DMS153 (cell line): ENCODE results near the gene MN1.

Experiments used
- DNase-seq: peaks from one replicate; lab custom pipeline; 2025; lab: John Stamatoyannopoulos, UW

The MN1 gene

DNA sequence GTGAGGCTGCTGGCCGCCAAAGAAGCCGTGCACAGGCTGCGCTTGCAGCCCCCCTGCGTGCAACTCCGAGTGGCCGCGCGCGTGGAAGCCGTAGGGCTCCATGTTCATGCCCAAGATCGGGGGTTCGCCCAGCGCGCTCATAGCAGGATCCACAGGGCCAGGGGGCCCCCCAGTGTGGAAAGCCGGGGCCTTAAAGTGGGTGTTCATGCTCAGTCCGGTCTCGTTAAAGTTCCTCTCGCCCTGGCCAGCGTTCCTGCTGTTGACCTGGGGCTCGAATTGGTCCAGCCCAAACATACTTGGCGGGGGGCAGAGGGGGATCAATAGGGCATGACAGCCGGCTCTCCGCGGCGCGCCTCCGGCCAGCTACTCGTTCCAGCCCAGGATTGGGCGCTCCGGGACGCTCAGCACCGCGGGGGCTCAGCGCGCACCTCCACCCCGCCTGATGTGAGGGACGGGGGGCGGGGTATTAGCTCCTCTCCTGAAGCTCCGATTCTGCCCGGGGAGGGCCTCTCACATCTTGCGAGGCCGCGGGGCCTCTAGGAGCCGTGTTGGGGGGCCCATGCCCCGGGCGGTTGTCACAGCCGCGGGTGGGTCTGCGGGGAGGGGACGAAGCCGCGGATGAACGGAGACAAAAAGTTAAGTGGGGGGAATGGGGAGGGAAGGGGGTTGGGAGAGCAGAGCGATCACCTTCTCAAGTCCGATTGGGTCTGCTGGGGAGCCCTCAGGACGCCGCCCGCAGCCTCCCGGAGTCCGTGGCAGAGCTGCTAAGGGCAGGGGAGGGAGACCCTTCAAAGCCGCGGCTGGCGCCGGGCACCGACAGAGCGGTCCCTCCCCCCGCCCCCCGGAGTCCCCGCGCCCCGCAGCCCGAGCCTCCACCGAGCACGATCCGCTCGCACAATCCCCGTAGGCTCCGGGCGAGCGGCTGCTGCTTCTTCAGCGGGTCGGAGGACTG, 1.0 kb downstream of the MN1 start:
- DNase-seq: no peak

DNA sequence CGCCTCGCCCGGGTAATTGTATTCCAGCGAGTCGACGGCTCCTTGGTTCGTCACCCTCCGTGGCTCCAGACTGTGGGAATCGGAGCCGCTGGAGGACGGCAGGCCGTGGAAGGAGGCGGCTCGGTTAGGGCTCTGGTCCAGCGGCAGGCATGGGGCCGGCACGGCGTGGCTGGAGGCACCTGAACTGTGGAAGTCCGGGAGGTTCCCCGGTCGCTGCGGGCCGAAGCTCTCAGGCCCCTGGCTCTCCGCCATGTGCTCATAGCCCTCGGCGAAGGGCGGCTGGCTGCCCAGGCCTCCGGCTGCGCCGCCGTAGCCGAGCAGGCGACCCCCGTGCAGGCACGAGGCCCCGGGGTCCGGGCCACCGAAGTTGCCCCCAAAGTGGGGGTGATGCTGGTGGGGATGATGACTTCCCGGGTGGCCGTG, 1.7 kb downstream of the MN1 start:
- DNase-seq: no peak

GRCh38 chr22:27799015-27799826, 2.3 kb downstream of the MN1 start:
- no peak for DNase-seq

- DNase-seq: no peak
Measured at GRCh38 chr22:27798511-27799014, 3.0 kb downstream of the MN1 start.

GRCh38 chr22:27797520-27798391, 3.8 kb downstream of the MN1 start:
- no peak for DNase-seq

- DNase-seq: no peak
Measured at GRCh38 chr22:27796829-27797519, 4.6 kb downstream of the MN1 start.

GRCh38 chr22:27795696-27796517, 5.6 kb downstream of the MN1 start:
- no peak for DNase-seq

GRCh38 chr22:27795053-27795452, 6.5 kb downstream of the MN1 start:
- no peak for DNase-seq

GRCh38 chr22:27794226-27794625, 7.3 kb downstream of the MN1 start:
- DNase-seq: no peak

DNA sequence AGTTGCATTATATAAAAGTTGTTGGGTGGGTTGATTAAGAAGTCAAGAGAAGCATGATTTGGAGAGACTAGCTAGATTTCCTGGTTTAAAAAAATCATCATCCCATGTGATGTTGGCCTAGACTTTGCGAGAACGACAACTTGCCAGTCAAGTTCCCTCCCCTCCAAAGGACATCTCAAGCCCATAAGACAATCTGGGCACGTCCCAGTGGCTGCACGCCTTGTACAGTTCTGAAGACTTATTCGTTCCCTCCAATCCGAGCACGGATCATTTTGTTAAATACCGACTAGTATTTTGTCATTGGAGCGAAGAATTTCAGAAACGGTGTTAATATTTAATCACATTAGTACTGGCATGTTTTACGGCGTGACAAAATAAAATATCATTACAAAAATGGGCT, 8.0 kb downstream of the MN1 start:
- no peak for DNase-seq

GRCh38 chr22:27792452-27793161, 8.9 kb downstream of the MN1 start:
- no peak for DNase-seq

DNA sequence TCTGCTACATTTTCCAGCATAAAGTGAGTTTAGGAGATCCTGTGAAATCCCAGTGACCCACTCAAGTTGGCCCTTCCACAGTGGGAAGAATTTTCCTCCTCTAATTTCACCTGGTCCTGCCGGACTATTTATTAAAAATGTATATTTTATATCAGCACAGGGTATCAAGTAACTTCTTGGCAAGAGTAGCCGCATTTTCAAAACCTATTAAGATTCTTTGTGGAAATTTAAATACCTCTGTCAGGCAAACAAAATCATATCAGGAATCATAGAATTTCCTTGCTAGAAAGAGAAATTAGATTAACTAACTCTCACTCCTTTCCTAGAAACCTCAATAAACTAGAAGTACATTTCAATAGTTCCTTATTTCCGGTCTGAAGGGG, 9.7 kb downstream of the MN1 start:
- no peak for DNase-seq

- no peak for DNase-seq
Measured at GRCh38 chr22:27791159-27791858, 10.2 kb downstream of the MN1 start.

DNA sequence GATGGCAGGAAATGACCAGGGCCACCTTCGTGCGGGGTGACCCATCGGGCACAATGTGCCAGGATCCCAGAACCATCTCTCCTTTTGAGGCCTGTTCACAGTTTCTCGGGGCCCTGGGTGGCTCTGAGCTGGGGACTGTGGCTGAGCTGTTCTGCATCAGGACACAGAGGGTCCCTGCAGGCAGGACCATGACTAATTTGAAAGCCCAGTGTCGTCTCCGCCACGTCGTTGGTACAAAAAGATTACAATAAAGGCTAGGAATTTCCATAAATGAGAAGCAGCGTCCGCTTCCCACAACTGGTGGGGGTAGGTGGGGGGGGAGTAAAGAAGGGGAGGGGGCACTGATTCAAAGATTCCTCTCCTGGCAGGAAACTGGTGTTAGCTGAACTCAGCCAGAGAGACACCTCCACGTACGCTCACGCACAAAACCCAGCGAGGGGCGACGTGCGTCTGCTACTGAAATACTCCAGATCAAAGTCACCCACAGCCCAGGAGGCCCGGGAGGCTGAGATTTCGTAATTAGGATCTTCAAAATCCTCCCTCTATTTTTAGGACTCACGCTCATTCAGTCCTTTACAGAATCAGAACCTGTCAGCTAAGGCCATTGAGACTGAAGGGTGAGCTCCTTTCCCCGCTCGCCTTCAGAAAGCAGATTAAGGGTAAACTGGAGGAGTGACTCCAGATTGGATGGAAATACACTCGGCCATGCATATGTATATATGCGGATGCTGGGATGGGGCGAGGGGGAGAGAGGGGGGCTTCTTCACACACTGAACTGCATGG, 11.0 kb downstream of the MN1 start:
- DNase-seq: no peak

DNA sequence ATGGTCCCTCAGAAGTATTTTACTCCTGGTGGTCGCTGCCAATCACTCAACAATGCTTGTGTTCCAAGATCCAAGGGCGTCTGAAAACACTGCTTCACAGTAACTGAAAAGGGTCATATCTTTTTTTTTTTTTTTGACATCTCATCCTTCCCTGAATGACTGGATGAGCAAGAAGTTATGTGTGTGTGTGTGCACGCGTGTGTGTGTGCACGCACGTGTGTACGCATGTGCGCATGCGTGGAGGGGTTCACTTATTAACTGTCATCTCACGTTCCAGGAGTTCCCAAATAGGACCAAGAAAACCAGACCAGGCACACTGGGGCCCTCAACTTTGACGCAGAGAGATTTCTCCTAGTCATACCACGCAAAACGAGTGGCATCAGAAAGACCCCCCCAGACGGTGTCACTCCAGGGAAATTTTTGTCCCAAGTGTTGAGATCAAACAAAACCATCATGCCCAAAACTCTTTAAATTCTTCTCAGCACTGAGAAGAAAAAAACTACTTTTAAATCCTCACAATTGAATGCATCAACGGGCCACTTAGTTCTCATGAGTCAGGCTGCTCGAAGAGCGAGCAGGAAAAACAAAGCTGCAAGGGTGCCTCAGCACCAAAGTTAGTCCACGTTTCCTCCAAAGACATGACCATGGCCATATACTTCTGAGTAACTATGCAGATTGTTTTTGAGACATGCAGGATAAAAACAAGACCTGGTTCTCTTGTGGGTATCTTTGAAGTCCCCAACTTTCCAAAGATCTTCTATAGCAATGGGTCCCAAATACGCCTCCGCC, 12.9 kb downstream of the MN1 start:
- no peak for DNase-seq

DNA sequence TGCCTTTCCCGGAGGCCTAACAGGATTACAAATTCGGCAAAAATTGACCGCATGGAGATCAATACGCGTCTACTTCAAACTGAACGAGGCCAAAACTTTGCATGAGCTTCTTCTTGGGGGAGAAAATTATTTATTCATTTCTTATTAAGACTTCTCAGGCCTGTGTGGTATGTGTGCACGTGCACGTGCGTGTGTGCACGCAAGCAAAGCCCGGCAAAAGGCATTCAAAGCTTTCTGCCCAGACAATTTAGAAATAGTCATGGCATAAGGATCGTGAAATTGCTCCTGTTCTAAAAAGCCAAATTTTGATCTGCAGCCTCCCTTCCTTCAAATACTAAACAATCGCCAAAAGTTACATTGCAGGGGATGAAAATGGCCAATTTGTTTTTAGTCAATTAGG, 14.6 kb downstream of the MN1 start:
- no peak for DNase-seq

- DNase-seq: no peak
Measured at GRCh38 chr22:27786291-27786932, 15.1 kb downstream of the MN1 start.
